PC-9 (cell line): ENCODE data around the gene GABRB3. TPM values are rescaled to one million over a fixed set of nuclear protein-coding genes. Genes with fewer than 3 reads are reported as not detected.

Experiments used
- BruUV-seq: library from RNA; stranded (reverse); fragments of 400-500 nt; replicated peaks from 2 replicates; lab custom pipeline; 2021; lab: Mats Ljungman, UMichigan
- CTCF ChIA-PET: fragments of 300-600 bp; sonication (Branson Sonifier 250); formaldehyde crosslinking; loops from one replicate; lab custom pipeline; 2022; ENCODE audit warnings: antibody characterized with exemption; lab: Charles Lee
- POLR2A ChIA-PET: fragments of 300-600 bp; sonication (Branson Sonifier 250); formaldehyde crosslinking; loops from one replicate; lab custom pipeline; 2022; ENCODE audit warnings: antibody characterized with exemption; ENCODE audit not compliant: unreplicated experiment; lab: Charles Lee
- DNase-seq, 2 experiments: peaks; one replicate each; pipeline versions ENCODE4 v3.0.0 to v3.0.0-alpha.2; 2015 to 2022; ENCODE audit warnings: mixed read lengths in 1 of 2
- H2AFZ ChIP-seq: fragments of 200-600 bp; sonication (generic); 2 replicates; pipeline ENCODE4 v1.8.1; 2017; ENCODE audit warnings: antibody characterized with exemption
- H3F3A ChIP-seq: fragments of 200-600 bp; sonication (generic); 2 replicates; pipeline ENCODE4 v1.8.1; 2017; ENCODE audit warnings: antibody characterized with exemption, mild to moderate bottlenecking, low read depth; ENCODE audit not compliant: insufficient read depth
- H3K27ac ChIP-seq: fragments of 200-600 bp; sonication (generic); 2 replicates; pipeline ENCODE4 v1.6.1; 2016; ENCODE audit warnings: mixed run types
- H3K27me3 ChIP-seq: fragments of 200-600 bp; sonication (generic); 2 replicates; pipeline ENCODE4 v1.6.1; 2016; ENCODE audit warnings: low read depth, mixed run types; ENCODE audit not compliant: insufficient read depth
- H3K36me3 ChIP-seq: fragments of 200-600 bp; sonication (generic); 2 replicates; pipeline ENCODE4 v1.6.1; 2016; ENCODE audit warnings: low read depth, mixed run types
- H3K4me1 ChIP-seq: fragments of 200-600 bp; sonication (generic); replicated peaks from 2 replicates; pipeline ENCODE4 v1.6.1; 2016; ENCODE audit warnings: mixed run types; ENCODE audit not compliant: insufficient read depth
- H3K4me2 ChIP-seq: fragments of 200-600 bp; sonication (generic); 2 replicates; pipeline ENCODE4 v1.6.1; 2017; ENCODE audit warnings: mixed run types
- H3K4me3 ChIP-seq: fragments of 200-600 bp; sonication (generic); 2 replicates; pipeline ENCODE4 v1.6.1; 2016; ENCODE audit warnings: mixed run types
- H3K79me2 ChIP-seq: fragments of 200-600 bp; sonication (generic); 2 replicates; pipeline ENCODE4 v1.6.1; 2017; ENCODE audit warnings: low read depth, mixed run types
- H3K9me2 ChIP-seq: fragments of 200-600 bp; sonication (generic); 2 replicates; pipeline ENCODE4 v1.8.1; 2017; ENCODE audit warnings: mild to moderate bottlenecking; ENCODE audit not compliant: insufficient read depth
- H3K9me3 ChIP-seq: fragments of 200-600 bp; sonication (generic); 2 replicates; pipeline ENCODE4 v1.8.1; 2016; ENCODE audit warnings: low read depth; ENCODE audit not compliant: insufficient read depth
- H4K20me1 ChIP-seq: fragments of 200-600 bp; sonication (generic); 2 replicates; pipeline ENCODE4 v1.8.1; 2017; ENCODE audit not compliant: insufficient read depth
- EZH2 ChIP-seq: fragments of 200-600 bp; sonication (generic); IDR thresholded peaks from 2 replicates; pipeline ENCODE4 v1.8.0; 2017; ENCODE audit warnings: antibody characterized with exemption, low read depth
- intact Hi-C: fragments of 100-400 bp; cut with micrococcal nuclease; formaldehyde crosslinking; loops from one replicate; pipeline ENCODE4 v1.10.0; 2022; ENCODE audit not compliant: unreplicated experiment
- total RNA-seq: library from RNA; stranded (reverse); gene quantifications from 2 replicates; pipeline ENCODE4 v1.2.3, GENCODE V29; 2021
- TF ChIP-seq, protein P1 (sequence below): fragments of 200-600 bp; sonication (generic); conservative IDR thresholded peaks from 2 replicates; pipeline ENCODE4 v1.6.1; 2017; ENCODE audit warnings: mixed run types, antibody characterized with exemption, mild to moderate bottlenecking, moderate library complexity

The GABRB3 gene
- total RNA-seq, 1 experiment from 2014 or later: 6.3 TPM

DNA sequence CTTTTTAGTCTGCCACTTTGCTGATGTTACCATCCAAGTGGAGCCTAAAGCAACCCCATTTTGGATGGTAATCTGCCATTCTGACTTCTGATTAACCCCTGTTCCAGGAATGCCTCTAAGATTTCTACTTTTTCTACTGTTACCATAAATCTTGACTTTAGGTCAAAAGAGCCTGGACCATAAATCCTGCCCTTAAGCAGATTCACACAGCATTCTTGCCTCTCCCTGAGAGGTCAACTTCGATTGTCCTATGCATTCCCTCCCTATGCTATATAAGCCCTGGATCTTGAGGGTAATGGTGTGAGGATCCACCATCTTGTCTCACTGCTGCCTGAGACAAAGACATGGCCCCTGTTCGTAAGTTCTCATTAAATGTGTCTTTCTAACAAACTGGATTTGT lies 177.3 kb downstream of the GABRB3 start:
- H3K9me2 ChIP-seq: no peaks in the 10 kb centered on the region
- H3K4me3 ChIP-seq: no peak overlapping the region
- no peaks in the 10 kb centered on the region for H3K27me3 ChIP-seq
- H3F3A ChIP-seq: no peaks in the 10 kb centered on the region
- H2AFZ ChIP-seq: no peak overlapping the region
- no TSS peak for BruUV-seq
- no peak overlapping the region for H3K27ac ChIP-seq
- no peaks in the 10 kb centered on the region for H3K4me1 ChIP-seq
- H3K4me2 ChIP-seq: no peak overlapping the region
- DNase-seq: no peak
- no peaks in the 10 kb centered on the region for H3K79me2 ChIP-seq
- CTCF ChIA-PET: no interaction called here
- intact Hi-C loops: no loop called here
- H4K20me1 ChIP-seq: no peaks in the 10 kb centered on the region
- H3K36me3 ChIP-seq: no peaks in the 10 kb centered on the region
- no peak for TF ChIP-seq EZH2
- TF ChIP-seq, protein P1, sequence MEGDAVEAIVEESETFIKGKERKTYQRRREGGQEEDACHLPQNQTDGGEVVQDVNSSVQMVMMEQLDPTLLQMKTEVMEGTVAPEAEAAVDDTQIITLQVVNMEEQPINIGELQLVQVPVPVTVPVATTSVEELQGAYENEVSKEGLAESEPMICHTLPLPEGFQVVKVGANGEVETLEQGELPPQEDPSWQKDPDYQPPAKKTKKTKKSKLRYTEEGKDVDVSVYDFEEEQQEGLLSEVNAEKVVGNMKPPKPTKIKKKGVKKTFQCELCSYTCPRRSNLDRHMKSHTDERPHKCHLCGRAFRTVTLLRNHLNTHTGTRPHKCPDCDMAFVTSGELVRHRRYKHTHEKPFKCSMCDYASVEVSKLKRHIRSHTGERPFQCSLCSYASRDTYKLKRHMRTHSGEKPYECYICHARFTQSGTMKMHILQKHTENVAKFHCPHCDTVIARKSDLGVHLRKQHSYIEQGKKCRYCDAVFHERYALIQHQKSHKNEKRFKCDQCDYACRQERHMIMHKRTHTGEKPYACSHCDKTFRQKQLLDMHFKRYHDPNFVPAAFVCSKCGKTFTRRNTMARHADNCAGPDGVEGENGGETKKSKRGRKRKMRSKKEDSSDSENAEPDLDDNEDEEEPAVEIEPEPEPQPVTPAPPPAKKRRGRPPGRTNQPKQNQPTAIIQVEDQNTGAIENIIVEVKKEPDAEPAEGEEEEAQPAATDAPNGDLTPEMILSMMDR: no peak
- no peaks in the 10 kb centered on the region for H3K9me3 ChIP-seq
- POLR2A ChIA-PET: no interaction called here

- Histone ChIP-seq H3K4me3 (no peak overlapping the region), H2AFZ (no peak overlapping the region), H3K9me3 (no peaks in the 10 kb centered on the region), H3K27me3 (0 out of 2 replicates have a peak, but pooled peaks cover 5% of the 10 kb centered on the region), H3K36me3 (no peaks in the 10 kb centered on the region), H3K4me2 (no peak overlapping the region), H3K4me1 (no peaks in the 10 kb centered on the region), H3F3A (no peaks in the 10 kb centered on the region), H3K9me2 (no peaks in the 10 kb centered on the region), H3K79me2 (no peaks in the 10 kb centered on the region), H4K20me1 (no peaks in the 10 kb centered on the region), H3K27ac (no peak overlapping the region)
- ChIA-PET POLR2A (no interaction called here), CTCF (no interaction called here)
- no TSS peak for BruUV-seq
- TF ChIP-seq, protein P1: no peak
- no peak for TF ChIP-seq EZH2
- DNase-seq: no peak
- intact Hi-C loops: no loop called here
Measured at GRCh38 chr15:26590676-26591075, 182.2 kb downstream of the GABRB3 start.

- BruUV-seq: no TSS peak
- H3K9me2 ChIP-seq: no peaks in the 10 kb centered on the region
- no peak overlapping the region for H3K4me3 ChIP-seq
Measured at GRCh38 chr15:26582840-26583239, 190.0 kb downstream of the GABRB3 start.

More at GRCh38 chr15:26582840-26583239, 190.0 kb downstream of the GABRB3 start:
- Histone ChIP-seq H2AFZ (no peak overlapping the region), H4K20me1 (no peaks in the 10 kb centered on the region), H3K27me3 (no peaks in the 10 kb centered on the region), H3K79me2 (no peaks in the 10 kb centered on the region), H3K9me3 (no peaks in the 10 kb centered on the region), H3K4me2 (no peak overlapping the region), H3K27ac (no peak overlapping the region), H3K36me3 (no peaks in the 10 kb centered on the region), H3F3A (no peaks in the 10 kb centered on the region), H3K4me1 (no peaks in the 10 kb centered on the region)
- intact Hi-C loops: no loop called here
- no peak for TF ChIP-seq EZH2
- TF ChIP-seq, protein P1: no peak
- CTCF ChIA-PET: no interaction called here
- POLR2A ChIA-PET: no interaction called here
- DNase-seq: no peak
